ENCODE results near the gene FAF1.
"Not testable (repeated sequence)": the region's sequence is repeated elsewhere in the genome, so short reads cannot be mapped to it uniquely, and the experiment has no call there.

Gene FAF1

GRCh38 chr1:50959913-50960844 lies at the start of gene FAF1:
Gene FAF1 (minus strand): TSS chr1:50960267. CDS start chr1:50959811, 456 bp downstream.
- peak; percentile 92 to 96 for DNase-seq

DNA sequence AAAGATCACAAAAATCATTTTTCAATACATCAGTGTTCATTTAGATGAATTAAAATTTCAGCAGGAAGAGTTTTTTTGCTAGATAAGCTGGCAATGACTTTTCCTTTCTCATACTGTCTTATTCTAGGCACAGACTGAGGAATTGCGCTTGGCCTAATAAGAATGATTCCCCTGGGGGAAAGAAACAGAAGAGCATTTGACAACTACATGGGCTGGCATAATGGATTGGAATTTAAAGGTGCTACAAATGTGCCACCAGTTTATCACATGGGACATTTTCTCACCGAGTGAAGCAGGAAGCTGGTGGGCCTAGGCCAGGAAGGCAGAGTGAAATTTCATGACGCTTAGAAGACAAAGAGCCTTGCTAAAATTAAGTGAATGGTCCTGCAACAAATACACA lies 49.3 kb upstream of the FAF1 start:
- DNase-seq: no peak

- DNase-seq: not testable (repeated sequence)
Measured at GRCh38 chr1:51005549-51005948, 45.5 kb upstream of the FAF1 start.

GRCh38 chr1:51002516-51002915 lies 42.4 kb upstream of the FAF1 start:
- no peak for DNase-seq

- no peak for DNase-seq
Measured at GRCh38 chr1:51000651-51001050, 40.6 kb upstream of the FAF1 start.

DNA sequence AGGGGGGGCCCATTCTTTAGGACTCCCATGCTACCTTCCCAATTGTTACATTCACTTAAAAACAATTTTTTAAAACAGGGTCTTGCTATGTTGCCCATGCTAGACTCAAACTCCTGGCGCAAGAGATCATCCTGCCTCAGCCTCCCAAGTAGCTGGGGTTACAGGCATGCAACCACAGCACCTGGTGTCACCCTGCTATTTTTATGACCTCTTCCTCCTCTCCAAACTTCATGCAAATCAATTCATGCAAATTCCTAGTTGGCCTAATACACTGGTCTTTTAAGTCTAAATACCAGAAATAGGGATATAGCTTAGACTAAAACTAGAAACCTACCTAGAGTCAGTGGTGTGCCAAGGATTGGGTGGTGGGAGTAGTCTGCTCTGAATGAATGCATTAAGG lies 40.1 kb upstream of the FAF1 start:
- no peak for DNase-seq

- not testable (repeated sequence) for DNase-seq
Measured at GRCh38 chr1:50999375-50999774, 39.3 kb upstream of the FAF1 start.

GRCh38 chr1:50996083-50996482 lies 36.0 kb upstream of the FAF1 start:
- no peak for DNase-seq

GRCh38 chr1:50995651-50996050 lies 35.6 kb upstream of the FAF1 start:
- no peak for DNase-seq

DNA sequence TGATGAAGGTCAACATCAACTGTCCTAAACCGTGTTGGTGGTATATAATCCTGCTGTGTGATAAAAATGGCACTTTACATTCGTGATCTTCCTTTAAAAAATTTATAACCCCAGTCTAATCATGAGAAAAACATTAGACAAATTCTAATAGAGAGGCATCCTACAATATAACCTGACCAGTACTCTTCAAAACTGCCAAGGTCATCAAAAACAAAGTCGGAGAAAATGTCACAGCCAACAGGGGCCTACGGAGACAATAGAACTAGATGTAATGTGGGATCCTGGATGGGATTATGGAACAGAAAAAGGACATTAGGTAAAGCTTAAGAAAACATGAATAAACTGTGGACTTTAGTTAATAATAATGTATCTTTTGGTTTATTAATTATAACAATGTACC lies 34.9 kb upstream of the FAF1 start:
- DNase-seq: no peak

DNA sequence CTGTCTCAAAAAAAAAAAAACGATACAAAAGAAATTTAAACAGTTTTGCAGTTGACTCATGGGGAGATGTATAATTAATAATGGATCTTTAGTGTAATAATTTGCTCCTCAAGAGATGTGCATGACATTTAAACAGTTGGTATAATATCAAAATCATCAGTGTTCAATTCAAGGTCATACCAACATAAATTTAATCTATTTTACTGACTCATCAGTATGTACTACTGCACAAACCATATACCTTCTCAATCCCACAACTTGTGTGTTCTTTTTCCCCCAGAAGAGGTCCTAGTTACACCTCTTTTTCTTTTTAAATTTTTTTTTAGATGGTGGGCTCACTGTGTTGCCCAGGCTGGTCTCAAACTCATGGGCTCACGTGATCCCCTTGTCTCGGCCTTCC lies 33.6 kb upstream of the FAF1 start:
- DNase-seq: no peak

DNA sequence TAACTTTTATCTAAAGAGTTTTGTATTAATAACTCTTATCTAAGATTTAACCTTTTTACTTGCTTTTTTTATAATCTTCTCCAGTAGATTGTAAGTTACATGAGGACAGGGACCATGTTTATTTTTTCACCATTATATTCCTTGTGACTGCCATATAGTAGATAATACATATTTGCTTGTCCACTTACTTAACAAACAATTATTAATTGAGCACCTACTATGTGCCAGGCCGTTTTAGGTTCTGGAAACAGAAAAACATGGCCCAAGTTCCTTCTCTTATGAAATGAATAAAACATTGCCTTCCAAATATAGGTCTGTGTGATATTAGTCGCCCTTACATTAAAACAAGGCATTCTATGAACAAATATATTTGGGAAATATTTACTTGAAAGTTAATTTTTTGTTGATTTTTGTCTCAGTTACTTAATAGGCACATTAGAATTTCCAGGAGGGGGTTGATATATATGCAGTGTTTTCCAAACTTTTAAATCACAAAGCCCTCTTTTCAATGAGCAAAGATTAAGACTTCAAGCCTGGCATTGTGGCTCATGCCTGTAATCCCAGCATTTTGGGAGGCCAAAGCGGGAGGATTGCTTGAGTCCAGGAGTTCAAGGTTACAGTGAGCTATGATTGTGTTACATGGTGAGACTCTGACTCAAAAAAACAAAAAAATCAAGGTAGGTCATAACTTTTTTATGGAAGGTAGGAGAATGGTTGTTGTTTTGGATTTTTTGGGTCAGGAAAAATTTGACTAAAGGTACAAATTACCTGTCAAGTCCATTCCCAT lies 32.7 kb upstream of the FAF1 start:
- no peak for DNase-seq

DNA sequence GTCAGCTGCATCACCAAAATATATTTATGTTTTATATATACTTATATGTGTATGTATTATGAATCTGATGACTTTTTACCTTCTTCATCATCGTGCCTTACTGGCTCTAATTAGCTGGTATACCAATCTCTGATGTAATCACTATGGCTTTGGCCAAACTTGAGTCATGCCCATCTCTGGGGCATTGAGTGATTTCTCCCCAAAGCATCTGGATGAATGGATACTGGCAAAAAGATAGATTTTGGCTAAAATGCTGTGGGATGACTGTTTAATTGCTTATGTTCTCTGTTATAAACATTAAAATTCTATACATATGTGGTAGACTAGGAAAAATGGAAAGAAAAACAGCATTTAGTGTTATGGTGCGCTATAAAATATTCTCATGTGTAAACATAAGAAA lies 29.6 kb upstream of the FAF1 start:
- DNase-seq: no peak

GRCh38 chr1:50986653-50987052 lies 26.6 kb upstream of the FAF1 start:
- no peak for DNase-seq

DNA sequence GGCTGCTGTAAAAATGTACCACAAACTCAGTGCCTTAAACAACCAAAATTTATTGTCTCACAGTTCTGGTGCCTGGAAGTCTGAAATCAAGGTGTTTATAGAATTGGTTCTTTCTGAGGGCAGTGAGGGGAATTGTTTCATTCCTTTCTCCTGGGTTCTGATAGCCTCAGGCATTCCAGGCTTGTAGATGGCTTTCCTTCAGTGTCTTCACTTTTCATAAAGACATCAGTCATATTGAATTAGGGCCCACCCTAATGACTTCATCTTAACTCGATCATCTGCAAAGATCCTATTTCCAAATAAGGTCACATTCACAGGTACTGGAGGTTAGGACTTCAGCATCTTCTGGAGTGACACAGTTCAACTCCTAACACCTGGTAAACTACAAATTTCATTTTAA lies 25.0 kb upstream of the FAF1 start:
- no peak for DNase-seq

DNA sequence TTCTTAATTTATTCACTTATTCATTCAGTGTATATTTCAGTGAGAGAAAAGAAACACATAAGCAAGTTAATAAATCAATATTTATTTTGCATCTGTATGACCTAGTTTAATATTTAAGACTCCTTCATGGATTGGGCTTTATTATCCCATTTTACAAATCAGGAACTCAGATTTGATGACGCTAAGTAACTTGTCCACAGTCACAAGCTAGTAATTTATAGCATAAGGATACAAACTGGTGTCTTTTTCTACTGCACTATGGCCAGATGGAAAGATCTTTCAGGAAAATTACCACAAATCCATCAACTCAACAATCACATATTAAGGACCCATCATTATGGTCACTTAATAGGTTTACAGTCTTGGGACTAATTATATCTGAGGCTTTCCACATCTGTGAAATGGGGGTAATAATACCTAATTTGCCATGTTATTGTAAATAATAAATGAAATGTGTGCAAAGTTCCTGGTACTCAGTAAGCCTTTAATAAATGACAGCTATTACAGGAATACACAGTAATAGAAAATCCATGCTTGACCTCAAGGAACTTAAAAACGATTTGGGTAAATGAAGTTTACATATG lies 23.2 kb upstream of the FAF1 start:
- no peak for DNase-seq

DNA sequence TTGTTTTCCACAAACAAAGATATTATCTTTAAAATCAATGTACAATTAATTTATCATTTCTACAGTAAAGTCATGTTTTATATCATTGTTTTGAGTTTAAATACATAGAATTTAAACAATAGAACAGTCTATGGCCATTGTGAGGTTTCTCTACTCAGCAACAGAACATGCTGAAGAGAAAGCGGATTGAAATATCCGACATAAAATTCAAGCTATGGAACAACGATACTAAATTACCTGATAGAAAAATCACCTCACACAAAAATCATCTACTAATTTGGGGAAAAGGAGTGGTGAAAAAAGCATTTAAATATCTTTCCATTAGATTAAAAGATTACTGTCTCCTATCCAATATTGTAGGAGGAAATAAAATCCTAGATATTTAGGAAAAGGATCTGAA lies 22.5 kb upstream of the FAF1 start:
- DNase-seq: no peak

DNA sequence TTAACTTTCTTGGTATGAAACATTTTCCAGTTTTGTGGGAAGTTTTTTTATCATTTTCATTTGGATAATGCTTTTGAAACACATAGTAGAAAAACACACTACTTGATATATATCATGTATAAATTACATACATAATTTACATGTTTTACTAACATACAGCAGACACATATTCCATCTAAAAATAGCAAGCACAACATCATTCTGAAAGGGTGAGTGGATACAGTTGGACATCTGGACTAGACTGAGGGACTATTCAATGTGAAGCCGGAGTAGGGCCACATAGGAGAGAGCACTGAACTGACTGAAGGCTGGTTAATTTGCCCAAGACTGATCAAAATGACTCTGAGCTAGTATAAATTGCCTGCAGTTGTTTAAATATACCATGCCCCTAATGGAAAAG lies 21.7 kb upstream of the FAF1 start:
- DNase-seq: no peak

GRCh38 chr1:50980505-50980904 lies 20.4 kb upstream of the FAF1 start:
- no peak for DNase-seq

DNA sequence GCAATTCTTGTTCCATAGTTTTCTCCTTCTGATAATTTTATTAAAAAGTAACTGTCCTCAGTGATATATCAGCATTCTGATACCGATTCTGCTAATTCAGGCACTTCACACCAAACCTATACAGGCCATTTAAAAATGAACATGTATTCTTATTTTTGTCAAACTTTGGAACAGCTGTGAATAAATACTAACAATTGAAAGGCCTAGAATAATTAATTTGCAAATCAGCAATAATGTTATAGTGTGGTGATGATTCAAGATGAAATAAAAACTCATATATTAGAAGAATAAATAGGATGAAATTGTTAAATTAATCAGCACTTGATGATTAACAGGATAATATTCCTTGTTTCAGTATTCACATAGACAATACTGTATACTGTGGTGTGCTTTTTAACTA lies 19.9 kb upstream of the FAF1 start:
- DNase-seq: no peak

DNA sequence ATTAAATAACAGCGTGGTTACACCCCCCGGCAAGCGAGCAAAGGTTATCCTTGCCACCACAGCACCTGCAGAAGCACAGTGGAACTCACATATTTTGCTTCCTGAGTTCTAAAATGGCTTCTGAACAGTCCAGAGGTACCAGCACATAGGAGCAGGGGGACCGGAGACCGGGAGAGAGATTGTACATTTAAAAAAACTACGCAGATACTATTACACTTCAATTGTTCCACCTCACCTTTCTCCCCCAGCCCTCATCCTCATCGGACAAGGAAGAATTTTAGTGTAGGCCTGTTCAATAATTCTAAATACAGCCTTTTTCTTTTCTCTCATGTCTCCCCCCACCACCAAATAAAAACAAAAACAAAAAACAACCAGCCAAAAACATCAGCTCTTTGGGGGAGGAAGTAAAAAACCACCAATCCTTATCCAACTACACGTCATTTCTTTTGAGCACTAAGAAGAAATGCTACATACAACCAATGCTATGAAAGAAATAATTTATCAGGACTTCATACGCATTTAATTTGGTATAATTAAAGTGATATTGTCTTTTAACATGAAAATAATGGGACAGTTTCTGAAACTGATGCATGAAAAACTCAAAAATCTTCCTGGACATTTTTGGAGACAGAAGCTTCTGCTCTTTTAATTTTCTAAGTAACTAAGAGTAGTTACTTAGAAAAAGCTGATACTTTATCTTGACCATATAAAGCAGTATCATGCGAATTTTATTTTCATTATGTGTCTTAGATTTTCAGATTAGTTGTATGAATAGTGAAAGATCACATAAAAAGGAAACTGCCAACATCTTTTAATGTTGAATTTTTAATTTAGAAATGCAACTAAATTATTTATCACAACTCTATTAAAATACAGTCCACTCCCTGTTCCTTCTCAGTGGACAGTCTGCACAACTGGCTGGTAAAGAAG lies 19.1 kb upstream of the FAF1 start:
- no peak for DNase-seq

GRCh38 chr1:50978144-50978851 lies 18.2 kb upstream of the FAF1 start:
- DNase-seq: peak in 1 of 2 experiments; percentile 24

Data from stimulated activated CD4-positive, alpha-beta T cell treated with anti-CD3 and anti-CD28 coated beads, Interleukin-4, amount 100 ng/mL, for 4 hours (primary cell).